SK-N-SH (cell line): Measurements from ENCODE around the gene DAB1. TPM values are rescaled to one million over a fixed set of nuclear protein-coding genes. Genes with fewer than 3 reads are reported as not detected.

ENCODE experiments used
- CTCF ChIA-PET: fragments of 300-600, 350-600 bp; formaldehyde crosslinking; extraction: SDS; loops from one replicate; lab custom pipeline; 2021; lab: Yijun Ruan, JAX
- POLR2A ChIA-PET: fragments of 350-600 bp; sonication (Branson Sonifier 250); formaldehyde crosslinking; extraction: SDS; loops from one replicate; lab custom pipeline; 2020; ENCODE audit warnings: antibody characterized with exemption, inconsistent platforms; lab: Yijun Ruan, JAX
- DNase-seq: peaks from one replicate; pipeline ENCODE4 v3.0.0; 2012
- H2AFZ ChIP-seq: fragments of 200-600 bp; sonication (generic); 2 replicates; pipeline ENCODE4 v1.8.1; 2016; ENCODE audit warnings: antibody characterized with exemption, mild to moderate bottlenecking, low read depth
- H3F3A ChIP-seq: fragments of 200-600 bp; sonication (generic); replicated peaks from 2 replicates; pipeline ENCODE3; 2016; ENCODE audit warnings: antibody characterized with exemption, mild to moderate bottlenecking; ENCODE audit not compliant: insufficient read depth
- H3K27ac ChIP-seq, 2 experiments: fragments of 200-500 bp in 1 of 2; fragments of 200-600 bp in 1 of 2; sonication (Bioruptor generic) in 1 of 2; sonication (generic), shearing (Covaris generic) in 1 of 2; 2 replicates each; pipeline versions ENCODE4 v1.5.1 to v1.6.1; 2014 to 2016; ENCODE audit warnings: low read depth in 2 of 2, inconsistent platforms in 1 of 2, low read length in 1 of 2, mild to moderate bottlenecking in 1 of 2, mixed read lengths in 1 of 2
- H3K27me3 ChIP-seq: fragments of 200-600 bp; sonication (generic), shearing (Covaris generic); 2 replicates; pipeline ENCODE4 v1.6.1; 2016; ENCODE audit warnings: mixed run types; ENCODE audit not compliant: insufficient read depth
- H3K36me3 ChIP-seq, 2 experiments: fragments of 200-500 bp in 1 of 2; fragments of 200-600 bp in 1 of 2; sonication (Bioruptor generic) in 1 of 2; sonication (generic) in 1 of 2; replicated peaks in 1 of 2; 2 replicates each; pipeline versions ENCODE3 to v1.5.1; 2014 to 2016; ENCODE audit warnings: low read length in 1 of 2, mild to moderate bottlenecking in 1 of 2; ENCODE audit not compliant: insufficient read depth in 2 of 2, control insufficient read depth in 1 of 2
- H3K4me1 ChIP-seq, 2 experiments: fragments of 200-500 bp in 1 of 2; fragments of 200-600 bp in 1 of 2; sonication (Bioruptor generic) in 1 of 2; sonication (generic), shearing (Covaris generic) in 1 of 2; 2 replicates each; pipeline versions ENCODE4 v1.5.1 to v1.6.1; 2014 to 2016; ENCODE audit warnings: low read depth in 1 of 2, low read length in 1 of 2, mixed run types in 1 of 2; ENCODE audit not compliant: insufficient read depth in 2 of 2, control insufficient read depth in 1 of 2
- H3K4me2 ChIP-seq: fragments of 200-600 bp; sonication (generic), shearing (Covaris generic); 2 replicates; pipeline ENCODE4 v1.6.1; 2017; ENCODE audit warnings: mixed run types
- H3K4me3 ChIP-seq, 2 experiments: fragments of 200-500 bp in 1 of 2; fragments of 200-600 bp in 1 of 2; sonication (Bioruptor generic) in 1 of 2; sonication (generic), shearing (Covaris generic) in 1 of 2; 2 replicates each; pipeline versions ENCODE4 v1.5.1 to v1.8.1; 2014 to 2016; ENCODE audit warnings: low read depth in 2 of 2, inconsistent platforms in 1 of 2, low read length in 1 of 2, mild to moderate bottlenecking in 1 of 2, mixed read lengths in 1 of 2, moderate library complexity in 1 of 2
- H3K79me2 ChIP-seq: fragments of 200-600 bp; sonication (generic); 2 replicates; pipeline ENCODE4 v1.8.1; 2017; ENCODE audit warnings: mild to moderate bottlenecking; ENCODE audit not compliant: insufficient read depth
- H3K9ac ChIP-seq: fragments of 200-600 bp; sonication (generic); 2 replicates; pipeline ENCODE4 v1.6.1; 2017; ENCODE audit warnings: mixed run types
- H3K9me2 ChIP-seq: fragments of 200-600 bp; sonication (generic); 2 replicates; pipeline ENCODE4 v1.6.1; 2017; ENCODE audit warnings: mixed run types
- H3K9me3 ChIP-seq: fragments of 200-600 bp; sonication (generic); 2 replicates; pipeline ENCODE4 v1.6.1; 2017; ENCODE audit warnings: mixed run types, mild to moderate bottlenecking, moderate library complexity
- H4K20me1 ChIP-seq: fragments of 200-600 bp; sonication (generic); 2 replicates; pipeline ENCODE4 v1.6.1; 2017; ENCODE audit warnings: mild to moderate bottlenecking, mixed run types; ENCODE audit not compliant: insufficient read depth
- FOSL2 ChIP-seq: IDR thresholded peaks from 2 replicates; pipeline ENCODE4 v1.4.0; 2012; ENCODE audit warnings: low read depth, mild to moderate bottlenecking, moderate library complexity, borderline replicate concordance
- FOXM1 ChIP-seq: IDR thresholded peaks from 2 replicates; pipeline ENCODE4 v1.4.0; 2012; ENCODE audit warnings: low read depth, mild to moderate bottlenecking
- GABPA ChIP-seq: IDR thresholded peaks from 2 replicates; pipeline ENCODE4 v1.4.0; 2012; ENCODE audit warnings: low read depth, mild to moderate bottlenecking
- IRF3 ChIP-seq: fragments of 150-350 bp; IDR thresholded peaks from 2 replicates; pipeline ENCODE4 v1.6.1; 2016; ENCODE audit warnings: mild to moderate bottlenecking, low read depth, low read length
- MEF2A ChIP-seq: IDR thresholded peaks from 2 replicates; pipeline ENCODE4 v1.4.0; 2012; ENCODE audit warnings: low read depth, borderline replicate concordance
- RCOR1 ChIP-seq: fragments of 150-350 bp; IDR thresholded peaks from 2 replicates; pipeline ENCODE4 v1.6.1; 2017; ENCODE audit warnings: antibody characterized with exemption, low read length
- RXRA ChIP-seq: IDR thresholded peaks from 2 replicates; pipeline ENCODE4 v1.4.0; 2012; ENCODE audit warnings: low read depth, mild to moderate bottlenecking, borderline replicate concordance
- TCF12 ChIP-seq: IDR thresholded peaks from 2 replicates; pipeline ENCODE4 v1.4.0; 2012
- USF1 ChIP-seq: IDR thresholded peaks from 2 replicates; pipeline ENCODE4 v1.4.0; 2012; ENCODE audit warnings: low read depth, borderline replicate concordance
- WGBS: methylation state at CpG from one replicate; pipeline ENCODE4 v1.1.6; 2017; ENCODE audit warnings: low lambda C conversion rate; 5-methylcytosine and 5-hydroxymethylcytosine counted together
- polyA plus RNA-seq, 3 experiments: library from polyadenylated mRNA; depleted of rRNA; stranded (reverse); fragments of >200 nt; gene quantifications; 2 replicates each; pipeline ENCODE4 v1.2.3, GENCODE V29; 2012

The DAB1 gene
- polyA plus RNA-seq, 1 of the 3 experiments (the other 2 are of a cell fraction), result 2.9 TPM

- no peak for TF ChIP-seq USF1
- no peak for TF ChIP-seq FOSL2
Measured at GRCh38 chr1:57325536-57325935, 98.3 kb downstream of the DAB1 start (continued).

- no peaks in the 10 kb centered on the region; the same call in 1 of the 2 replicates for H3K27me3 ChIP-seq
- no peaks in the 10 kb centered on the region for H3K36me3 ChIP-seq
- no peaks in the 10 kb centered on the region for H3K9me3 ChIP-seq
- H3K4me1 ChIP-seq, result peaks cover 0 to 3% of the 10 kb centered on the region in 2 experiments; a peak in 2 of 4 replicates
- H3K79me2 ChIP-seq, result no peaks in the 10 kb centered on the region
- 34% methylated on average over 4 of the region's 4 CpGs for WGBS
- H3K9ac ChIP-seq, result no peak overlapping the region
- H2AFZ ChIP-seq, result no peak overlapping the region
- no peak for DNase-seq
- TF ChIP-seq FOXM1 (no peak), RXRA (no peak)
- H3K4me3 ChIP-seq, result no peak overlapping the region
- H3K4me2 ChIP-seq, result no peak overlapping the region
- no peak overlapping the region for H3K27ac ChIP-seq
- ChIA-PET POLR2A (no interaction called here), CTCF (no interaction called here)
- H3K9me2 ChIP-seq, result no peaks in the 10 kb centered on the region
- no peaks in the 10 kb centered on the region for H3F3A ChIP-seq
- H4K20me1 ChIP-seq, result no peaks in the 10 kb centered on the region
Measured at GRCh38 chr1:57325117-57325516, 98.7 kb downstream of the DAB1 start.

- ChIA-PET CTCF (no interaction called here), POLR2A (no interaction called here)
- Histone ChIP-seq H3F3A (no peaks in the 10 kb centered on the region), H4K20me1 (no peaks in the 10 kb centered on the region), H3K4me3 (no peak overlapping the region), H3K4me1 (no peaks in the 10 kb centered on the region), H3K36me3 (no peaks in the 10 kb centered on the region), H3K9me2 (no peaks in the 10 kb centered on the region), H2AFZ (no peak overlapping the region), H3K9me3 (no peaks in the 10 kb centered on the region), H3K4me2 (no peak overlapping the region), H3K79me2 (no peaks in the 10 kb centered on the region), H3K27me3 (no peaks in the 10 kb centered on the region; the same call in 1 of the 2 replicates), H3K9ac (no peak overlapping the region), H3K27ac (no peak overlapping the region)
- WGBS, result 89% methylated on average over 3 of the region's 3 CpGs
- DNase-seq, result no peak
- TF ChIP-seq IRF3 (no peak), RCOR1 (no peak), FOSL2 (no peak), MEF2A (no peak), GABPA (no peak), TCF12 (no peak)
Measured at GRCh38 chr1:57324388-57324787, 99.5 kb downstream of the DAB1 start.
